ENCODE data around the gene CDH6. TPM values are rescaled to one million over a fixed set of nuclear protein-coding genes. Genes with fewer than 3 reads are reported as not detected.

Gene CDH6
- total RNA-seq, 1 donor from 2014 or later = 233 TPM

- no peaks in the 10 kb centered on the region for H3K9me3 Mint-ChIP-seq
- peaks cover 76% of the 10 kb centered on the region for H3K27me3 Mint-ChIP-seq (ENCODE audit: low read depth)
- H3K4me3 Mint-ChIP-seq = no peak overlapping the region
- H3K36me3 Mint-ChIP-seq (ENCODE audit: low read depth) = no peaks in the 10 kb centered on the region
- H3K27ac Mint-ChIP-seq (ENCODE audit: unreplicated experiment) = peak overlapping the region; percentile 87
- H3K4me1 Mint-ChIP-seq = peaks cover 69% of the 10 kb centered on the region
- TF ChIP-seq CTCF (conservative IDR thresholded peaks at IDR 0.05) = no peak
- DNase-seq (ENCODE audit: low read depth, low spot score) = no peak
Observed at GRCh38 chr5:31157720-31158119, 35.8 kb upstream of the CDH6 start.

- no peaks in the 10 kb centered on the region for H3K9me3 Mint-ChIP-seq
- H3K27ac Mint-ChIP-seq (ENCODE audit: unreplicated experiment) = no peak overlapping the region
- peaks cover 75% of the 10 kb centered on the region for H3K4me1 Mint-ChIP-seq
- no peak for TF ChIP-seq CTCF (conservative IDR thresholded peaks at IDR 0.05)
- no peaks in the 10 kb centered on the region for H3K36me3 Mint-ChIP-seq (ENCODE audit: low read depth)
- peaks cover 73% of the 10 kb centered on the region for H3K27me3 Mint-ChIP-seq (ENCODE audit: low read depth)
- H3K4me3 Mint-ChIP-seq = peak overlapping the region; percentile 1
- no peak for DNase-seq (ENCODE audit: low read depth, low spot score)
Observed at GRCh38 chr5:31158686-31159085, 34.8 kb upstream of the CDH6 start.

- peak; percentile 19 for DNase-seq (ENCODE audit: low read depth, low spot score)
- TF ChIP-seq CTCF (conservative IDR thresholded peaks at IDR 0.05) = no peak
Observed at GRCh38 chr5:31161781-31162181, 31.7 kb upstream of the CDH6 start.

GRCh38 chr5:31165729-31166128 lies 27.8 kb upstream of the CDH6 start:
- Mint-ChIP-seq H3K4me3 (no peak overlapping the region), H3K9me3 (peaks cover 3% of the 10 kb centered on the region), H3K36me3 (ENCODE audit: low read depth) (no peaks in the 10 kb centered on the region), H3K27me3 (ENCODE audit: low read depth) (peaks cover 51% of the 10 kb centered on the region), H3K27ac (ENCODE audit: unreplicated experiment) (no peak overlapping the region), H3K4me1 (peaks cover 47% of the 10 kb centered on the region)
- DNase-seq (ENCODE audit: low read depth, low spot score) = no peak
- TF ChIP-seq CTCF (conservative IDR thresholded peaks at IDR 0.05) = no peak

More at GRCh38 chr5:31161781-31162181, 31.7 kb upstream of the CDH6 start:
- Mint-ChIP-seq H3K27ac (ENCODE audit: unreplicated experiment) (peak overlapping the region; percentile 1), H3K9me3 (no peaks in the 10 kb centered on the region), H3K4me1 (peaks cover 72% of the 10 kb centered on the region), H3K27me3 (ENCODE audit: low read depth) (peaks cover 65% of the 10 kb centered on the region), H3K36me3 (ENCODE audit: low read depth) (no peaks in the 10 kb centered on the region), H3K4me3 (peak overlapping the region; percentile 22)

GRCh38 chr5:31169379-31169778 lies 24.1 kb upstream of the CDH6 start:
- Mint-ChIP-seq H3K9me3 (peaks cover 5% of the 10 kb centered on the region), H3K4me3 (no peak overlapping the region), H3K27me3 (ENCODE audit: low read depth) (peaks cover 37% of the 10 kb centered on the region)

More at GRCh38 chr5:31169379-31169778, 24.1 kb upstream of the CDH6 start:
- no peak for DNase-seq (ENCODE audit: low read depth, low spot score)
- no peak for TF ChIP-seq CTCF (conservative IDR thresholded peaks at IDR 0.05)
- Mint-ChIP-seq H3K27ac (ENCODE audit: unreplicated experiment) (no peak overlapping the region), H3K36me3 (ENCODE audit: low read depth) (peaks cover 2% of the 10 kb centered on the region), H3K4me1 (peaks cover 37% of the 10 kb centered on the region)

Data from neural crest cell (in vitro differentiated cells).